ENCODE results near the gene PVALEF. TPM values are rescaled to one million over a fixed set of nuclear protein-coding genes. Genes with fewer than 3 reads are reported as not detected.

Gene PVALEF
- total RNA-seq, 4 donors from 2014 or later: not detected

DNA sequence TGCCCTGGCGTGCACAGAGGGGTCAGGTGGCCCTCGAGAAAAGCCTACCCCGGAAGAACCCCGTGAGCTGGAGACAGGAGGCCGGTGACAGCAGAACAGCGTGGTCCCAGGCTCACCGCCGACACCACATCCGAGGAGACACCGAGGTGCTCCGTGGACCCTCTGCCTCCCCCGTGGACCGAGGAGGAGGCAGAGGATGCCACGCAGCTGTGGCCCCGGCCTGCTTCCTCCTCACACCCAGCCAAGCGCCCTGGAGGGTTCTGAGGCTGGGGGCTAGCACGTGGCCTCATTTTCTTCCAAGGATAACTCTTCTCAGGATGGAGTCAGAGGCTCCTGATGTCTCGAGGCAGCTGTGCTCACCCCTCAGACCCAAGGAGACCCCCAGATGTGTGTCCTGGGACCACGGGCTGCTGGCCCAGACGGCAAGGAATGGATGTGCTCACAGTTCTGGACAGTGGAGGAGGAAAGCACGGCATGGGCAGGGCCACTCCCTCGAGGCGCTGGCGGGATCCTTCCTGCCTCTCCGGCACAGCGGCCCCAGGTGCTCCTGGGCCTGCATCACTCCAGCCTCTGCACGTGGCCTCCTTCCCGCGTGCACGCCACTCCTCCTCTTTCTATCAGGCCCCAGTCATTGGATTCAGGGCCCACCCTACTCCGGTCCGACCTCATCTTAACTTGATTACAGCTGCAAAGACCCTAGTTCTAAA, 4.4 kb upstream of the PVALEF start:
- TF ChIP-seq EP300 (IDR thresholded peaks at IDR 0.05): no peak
- no peak for TF ChIP-seq POLR2A (IDR thresholded peaks at IDR 0.05)
- no peak for TF ChIP-seq POLR2AphosphoS5 (IDR thresholded peaks at IDR 0.05)
- TF ChIP-seq, protein P1, sequence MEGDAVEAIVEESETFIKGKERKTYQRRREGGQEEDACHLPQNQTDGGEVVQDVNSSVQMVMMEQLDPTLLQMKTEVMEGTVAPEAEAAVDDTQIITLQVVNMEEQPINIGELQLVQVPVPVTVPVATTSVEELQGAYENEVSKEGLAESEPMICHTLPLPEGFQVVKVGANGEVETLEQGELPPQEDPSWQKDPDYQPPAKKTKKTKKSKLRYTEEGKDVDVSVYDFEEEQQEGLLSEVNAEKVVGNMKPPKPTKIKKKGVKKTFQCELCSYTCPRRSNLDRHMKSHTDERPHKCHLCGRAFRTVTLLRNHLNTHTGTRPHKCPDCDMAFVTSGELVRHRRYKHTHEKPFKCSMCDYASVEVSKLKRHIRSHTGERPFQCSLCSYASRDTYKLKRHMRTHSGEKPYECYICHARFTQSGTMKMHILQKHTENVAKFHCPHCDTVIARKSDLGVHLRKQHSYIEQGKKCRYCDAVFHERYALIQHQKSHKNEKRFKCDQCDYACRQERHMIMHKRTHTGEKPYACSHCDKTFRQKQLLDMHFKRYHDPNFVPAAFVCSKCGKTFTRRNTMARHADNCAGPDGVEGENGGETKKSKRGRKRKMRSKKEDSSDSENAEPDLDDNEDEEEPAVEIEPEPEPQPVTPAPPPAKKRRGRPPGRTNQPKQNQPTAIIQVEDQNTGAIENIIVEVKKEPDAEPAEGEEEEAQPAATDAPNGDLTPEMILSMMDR (IDR thresholded peaks at IDR 0.05): no peak
- no peak for ATAC-seq
- Histone ChIP-seq H3K4me1 (peaks cover 0 to 29% (median 8%) of the 10 kb centered on the region in 3 donors), H3K27me3 (peaks cover 14% of the 10 kb centered on the region), H3K4me3 (peak overlapping the region in 1 of 2 donors; percentile 39), H3K9me3 (no peaks in the 10 kb centered on the region), H3K27ac (peak overlapping the region in 1 of 4 donors; percentile 62), H3K36me3 (no peaks in the 10 kb centered on the region)
- WGBS, 2 donors (ENCODE audit: low coverage in 1 of 2): no CpG with 5 or more reads among the region's 32 CpGs

- H3K27me3 ChIP-seq: peaks cover 14% of the 10 kb centered on the region
- no peak overlapping the region for H3K27ac ChIP-seq
- H3K9me3 ChIP-seq: no peaks in the 10 kb centered on the region
- 91% methylated on average over 5 of the region's 15 CpGs; no CpG with 5 or more reads in 1 of the 2 donors for WGBS, 2 donors (ENCODE audit: low coverage in 1 of 2)
- no peaks in the 10 kb centered on the region for H3K36me3 ChIP-seq
- H3K4me1 ChIP-seq: peaks cover 0 to 32% (median 10%) of the 10 kb centered on the region in 3 donors
- H3K4me3 ChIP-seq: no peak overlapping the region
- no peak for TF ChIP-seq EP300 (IDR thresholded peaks at IDR 0.05)
- TF ChIP-seq, protein P1 (IDR thresholded peaks at IDR 0.05): no peak
- no peak for TF ChIP-seq POLR2AphosphoS5 (IDR thresholded peaks at IDR 0.05)
- TF ChIP-seq POLR2A (IDR thresholded peaks at IDR 0.05): no peak
- no peak for ATAC-seq
Measured at GRCh38 chr17:81161536-81161935, 3.8 kb upstream of the PVALEF start.

DNA sequence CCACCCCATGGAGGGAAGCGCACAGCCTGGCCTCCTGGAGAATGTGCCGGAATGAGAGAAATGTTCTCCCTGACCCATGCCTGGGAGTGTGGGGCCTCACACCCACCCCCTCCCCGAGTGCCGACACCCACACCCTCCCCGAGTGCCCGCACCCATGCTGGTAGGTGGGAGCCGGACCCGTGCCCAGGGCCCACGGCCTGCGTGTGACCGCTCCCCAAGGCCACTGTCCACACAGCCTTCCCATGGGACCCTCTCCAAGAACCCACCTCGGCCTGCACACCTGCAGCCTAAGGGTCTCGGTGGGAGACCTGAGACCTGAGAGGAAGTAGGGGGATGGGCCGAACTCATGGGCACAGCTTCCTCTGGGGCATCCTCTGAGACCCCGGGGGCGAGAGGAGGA, 3.3 kb upstream of the PVALEF start:
- Histone ChIP-seq H3K4me3 (no peak overlapping the region), H3K4me1 (peaks cover 0 to 36% (median 11%) of the 10 kb centered on the region in 3 donors), H3K27ac (no peak overlapping the region), H3K27me3 (peaks cover 14% of the 10 kb centered on the region), H3K36me3 (no peaks in the 10 kb centered on the region), H3K9me3 (no peaks in the 10 kb centered on the region)
- TF ChIP-seq POLR2A (IDR thresholded peaks at IDR 0.05) (no peak), EP300 (IDR thresholded peaks at IDR 0.05) (no peak), POLR2AphosphoS5 (IDR thresholded peaks at IDR 0.05) (no peak)
- TF ChIP-seq, protein P1 (IDR thresholded peaks at IDR 0.05): no peak
- no CpG with 5 or more reads among the region's 16 CpGs for WGBS, 2 donors (ENCODE audit: low coverage in 1 of 2)
- ATAC-seq: no peak

DNA sequence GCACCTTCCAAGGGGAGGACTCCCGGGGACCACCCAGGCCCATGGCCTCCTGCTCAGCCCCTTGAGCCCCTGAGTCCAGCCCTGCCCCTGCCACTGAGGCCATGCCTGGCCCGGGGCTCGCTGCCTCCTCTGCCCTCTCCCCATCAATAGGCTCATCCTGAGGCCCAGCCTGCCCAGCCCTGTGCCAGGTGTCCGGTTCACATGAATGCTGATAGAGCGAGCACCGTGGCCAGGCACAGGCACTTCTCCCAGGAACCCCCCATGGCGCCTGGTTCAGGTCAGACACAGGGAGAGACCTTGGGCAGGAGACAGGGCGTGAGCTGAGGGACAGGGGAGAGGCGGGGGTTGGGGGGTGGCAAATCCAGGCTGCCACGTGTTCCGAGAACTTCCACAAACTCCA, 2.8 kb upstream of the PVALEF start:
- Histone ChIP-seq H3K27ac (no peak overlapping the region), H3K27me3 (peaks cover 17% of the 10 kb centered on the region), H3K36me3 (no peaks in the 10 kb centered on the region), H3K9me3 (no peaks in the 10 kb centered on the region), H3K4me1 (peaks cover 0 to 37% (median 11%) of the 10 kb centered on the region in 3 donors), H3K4me3 (no peak overlapping the region)
- ATAC-seq: no peak
- WGBS, 2 donors (ENCODE audit: low coverage in 1 of 2): no CpG with 5 or more reads among the region's 11 CpGs
- TF ChIP-seq EP300 (IDR thresholded peaks at IDR 0.05): no peak
- TF ChIP-seq, protein P1 (IDR thresholded peaks at IDR 0.05): no peak

DNA sequence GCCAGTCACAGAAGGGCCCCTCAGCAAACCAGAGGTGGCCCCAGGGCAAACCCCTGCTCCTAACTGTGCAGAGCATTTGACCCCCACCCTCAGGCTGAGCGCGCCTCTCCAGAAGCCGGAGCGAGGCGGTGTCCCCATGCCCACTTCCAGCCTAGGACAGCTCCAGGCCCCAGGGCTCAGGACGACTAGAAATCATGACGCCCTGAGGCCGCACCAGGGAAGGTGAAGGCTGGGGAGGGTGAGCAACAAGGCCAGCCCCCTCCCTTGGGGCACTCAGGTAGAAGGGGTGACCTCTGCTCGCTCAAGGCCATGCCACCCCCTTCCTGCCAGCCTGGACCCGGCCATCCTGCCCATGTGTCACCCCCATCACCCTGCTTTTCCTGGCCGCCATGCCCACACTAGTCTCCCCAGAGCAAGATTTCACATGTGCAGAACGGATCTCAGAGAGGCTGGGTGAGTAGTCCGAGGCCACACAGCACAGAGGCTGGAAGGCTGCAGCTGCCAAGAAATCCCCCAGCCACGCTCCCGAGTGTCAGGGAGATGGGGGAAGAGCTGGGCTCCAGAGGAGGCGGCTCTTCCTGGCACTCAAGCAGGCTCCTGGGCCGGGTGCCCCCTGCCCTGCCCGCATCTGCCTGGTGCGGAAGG, 2.1 kb upstream of the PVALEF start:
- Histone ChIP-seq H3K4me1 (peaks cover 0 to 37% (median 11%) of the 10 kb centered on the region in 3 donors), H3K27ac (no peak overlapping the region), H3K9me3 (no peaks in the 10 kb centered on the region), H3K36me3 (no peaks in the 10 kb centered on the region), H3K4me3 (no peak overlapping the region), H3K27me3 (peaks cover 19% of the 10 kb centered on the region)
- WGBS, 2 donors (ENCODE audit: low coverage in 1 of 2): 80% methylated on average over 1 of the region's 19 CpGs; no CpG with 5 or more reads in 1 of the 2 donors
- TF ChIP-seq POLR2AphosphoS5 (IDR thresholded peaks at IDR 0.05) (no peak), EP300 (IDR thresholded peaks at IDR 0.05) (no peak), POLR2A (IDR thresholded peaks at IDR 0.05) (no peak)
- TF ChIP-seq, protein P1 (IDR thresholded peaks at IDR 0.05): no peak
- ATAC-seq: no peak

Data from gastroesophageal sphincter (tissue), 4 donors.